Upper lobe of left lung (tissue), 4 donors: Measurements from ENCODE around the gene RPL28.

Source experiments
- EP300 ChIP-seq, 4 donors: sonication (generic); formaldehyde crosslinking; IDR thresholded peaks; one replicate each; pipeline ENCODE4 v1.5.1; 2017; ENCODE audit warnings: antibody characterized with exemption in 4 of 4, control low read depth in 2 of 4
- POLR2A ChIP-seq, 4 donors: fragments of 450-650 bp; IDR thresholded peaks; one replicate each; pipeline ENCODE4 v1.5.1; 2016 to 2017; ENCODE audit warnings: antibody characterized with exemption in 4 of 4, mild to moderate bottlenecking in 2 of 4
- TF ChIP-seq, protein P1 (sequence below), 6 experiments: fragments of 450-650 bp in 4 of 6; fragments of 200-600 bp in 2 of 6; sonication (generic) in 2 of 6; IDR thresholded peaks; one replicate each; pipeline ENCODE4 v1.5.1; 2016 to 2019; ENCODE audit warnings: antibody characterized with exemption in 6 of 6

DNA sequence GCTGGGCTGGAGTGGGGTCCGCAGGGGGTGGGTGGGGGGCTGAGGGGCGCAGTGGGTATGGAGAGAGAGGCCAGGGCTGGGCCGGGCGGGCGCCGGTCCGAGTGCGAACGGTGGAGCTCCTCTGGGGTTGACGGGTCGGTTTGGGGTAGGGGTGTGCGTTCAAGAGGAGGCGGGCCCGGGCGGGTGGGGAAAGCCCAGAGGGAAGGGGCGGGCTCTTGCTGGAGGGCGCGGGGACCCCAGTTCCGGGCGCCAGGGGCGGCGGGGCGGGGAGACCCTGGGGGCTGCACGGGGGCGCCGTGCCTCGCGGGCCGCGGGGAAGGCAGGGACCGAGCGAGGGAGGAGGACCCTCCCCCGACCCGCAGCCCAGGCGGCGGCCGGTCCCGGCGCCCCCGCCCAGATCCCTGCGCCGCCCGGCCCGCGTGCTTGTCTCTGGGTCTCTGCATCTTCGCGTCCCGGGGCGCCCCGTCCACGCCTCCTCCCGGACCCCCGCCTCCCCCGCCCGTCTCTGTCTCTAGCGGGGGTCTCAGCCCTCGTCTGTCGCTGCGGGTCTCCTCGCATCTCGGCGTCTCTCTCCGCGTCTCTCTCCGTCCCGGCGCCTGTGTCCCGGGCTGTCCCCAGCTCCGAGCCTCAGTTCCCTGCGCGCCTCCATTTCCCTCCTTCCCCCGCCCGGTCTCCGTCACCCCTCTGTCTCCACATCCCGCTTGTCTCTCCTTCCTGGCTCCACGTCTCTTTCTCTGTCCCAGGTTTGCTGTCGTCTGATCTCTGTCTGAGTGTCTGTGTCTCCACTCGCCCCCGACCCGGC lies 65.6 kb downstream of the RPL28 start:
- TF ChIP-seq, protein P1, sequence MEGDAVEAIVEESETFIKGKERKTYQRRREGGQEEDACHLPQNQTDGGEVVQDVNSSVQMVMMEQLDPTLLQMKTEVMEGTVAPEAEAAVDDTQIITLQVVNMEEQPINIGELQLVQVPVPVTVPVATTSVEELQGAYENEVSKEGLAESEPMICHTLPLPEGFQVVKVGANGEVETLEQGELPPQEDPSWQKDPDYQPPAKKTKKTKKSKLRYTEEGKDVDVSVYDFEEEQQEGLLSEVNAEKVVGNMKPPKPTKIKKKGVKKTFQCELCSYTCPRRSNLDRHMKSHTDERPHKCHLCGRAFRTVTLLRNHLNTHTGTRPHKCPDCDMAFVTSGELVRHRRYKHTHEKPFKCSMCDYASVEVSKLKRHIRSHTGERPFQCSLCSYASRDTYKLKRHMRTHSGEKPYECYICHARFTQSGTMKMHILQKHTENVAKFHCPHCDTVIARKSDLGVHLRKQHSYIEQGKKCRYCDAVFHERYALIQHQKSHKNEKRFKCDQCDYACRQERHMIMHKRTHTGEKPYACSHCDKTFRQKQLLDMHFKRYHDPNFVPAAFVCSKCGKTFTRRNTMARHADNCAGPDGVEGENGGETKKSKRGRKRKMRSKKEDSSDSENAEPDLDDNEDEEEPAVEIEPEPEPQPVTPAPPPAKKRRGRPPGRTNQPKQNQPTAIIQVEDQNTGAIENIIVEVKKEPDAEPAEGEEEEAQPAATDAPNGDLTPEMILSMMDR (IDR thresholded peaks at IDR 0.05), result no peak
- TF ChIP-seq POLR2A (IDR thresholded peaks at IDR 0.05) (no peak), EP300 (IDR thresholded peaks at IDR 0.05) (no peak)
